DMS79 (cell line): ENCODE measurements around the gene PDIA5.

Source experiments
- DNase-seq: peaks from one replicate; lab custom pipeline; 2025; lab: John Stamatoyannopoulos, UW

PDIA5 gene

GRCh38 chr3:123066896-123067688 lies at the start of gene PDIA5:
Gene PDIA5 (plus strand): TSS chr3:123067025. CDS start chr3:123067165, 140 bp downstream.
- DNase-seq: peak; percentile 74

DNA sequence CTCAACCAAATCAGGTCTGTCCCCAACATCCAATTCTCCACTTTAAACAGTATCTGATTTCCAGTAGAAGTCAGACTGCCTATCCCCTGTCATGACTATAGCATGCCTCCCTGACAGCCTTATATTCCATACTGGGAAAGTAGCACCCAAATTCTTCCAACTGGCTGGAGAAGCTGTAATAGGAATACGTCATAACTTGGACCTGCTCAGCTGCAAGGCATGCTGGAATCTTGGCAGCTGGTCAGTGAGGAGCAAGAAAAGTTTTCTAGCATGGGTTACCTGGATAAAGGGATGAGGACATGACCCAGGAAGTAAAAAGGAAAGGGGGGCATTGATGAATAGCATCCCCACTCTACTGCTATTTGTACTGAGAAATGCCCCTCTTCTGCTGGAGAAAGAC lies 48.1 kb upstream of the PDIA5 start:
- DNase-seq: no peak

- no peak for DNase-seq
Measured at GRCh38 chr3:123019161-123019560, 47.7 kb upstream of the PDIA5 start.

GRCh38 chr3:123019591-123019990 lies 47.2 kb upstream of the PDIA5 start:
- no peak for DNase-seq

GRCh38 chr3:123020709-123021108 lies 46.1 kb upstream of the PDIA5 start:
- DNase-seq: no peak

DNA sequence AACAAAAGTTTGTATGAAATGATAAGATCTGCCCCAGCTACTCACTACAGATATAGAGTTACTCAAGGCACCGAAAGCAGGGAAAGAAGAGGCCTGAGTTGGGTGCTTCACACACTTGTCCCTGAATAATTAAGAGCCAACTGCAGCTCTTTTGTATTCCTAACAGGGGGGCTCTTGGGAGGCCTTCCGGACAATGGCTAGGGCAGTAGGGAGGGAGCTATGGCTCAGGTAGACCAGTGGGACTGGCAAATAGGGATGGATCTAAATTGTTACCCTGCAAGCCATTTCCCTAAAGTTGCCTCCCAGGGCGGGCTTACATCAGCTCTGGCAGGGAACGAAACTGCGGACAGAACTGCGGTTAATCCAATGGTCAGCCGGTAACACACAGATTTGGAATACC lies 45.4 kb upstream of the PDIA5 start:
- no peak for DNase-seq

- DNase-seq: peak; percentile 26
Measured at GRCh38 chr3:123021996-123022510, 44.8 kb upstream of the PDIA5 start.

DNA sequence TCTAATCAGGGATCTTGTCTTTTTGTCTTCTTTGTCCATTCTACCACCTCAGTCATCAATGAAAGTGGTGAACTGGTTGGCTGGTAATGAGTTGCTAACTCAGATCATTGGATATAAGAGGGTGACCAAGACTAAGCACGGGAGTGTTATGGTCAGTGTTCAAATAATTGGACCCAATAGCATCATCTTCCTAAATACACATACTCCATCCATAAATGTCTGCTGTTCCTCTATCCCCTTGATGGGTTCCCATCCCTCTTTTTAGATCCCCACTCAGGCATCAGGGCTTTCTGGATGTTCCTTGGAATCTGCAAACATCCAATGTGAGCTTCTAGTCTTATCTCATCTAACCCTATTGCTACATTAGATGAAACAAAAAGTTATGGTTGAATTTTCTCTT lies 42.8 kb upstream of the PDIA5 start:
- no peak for DNase-seq

DNA sequence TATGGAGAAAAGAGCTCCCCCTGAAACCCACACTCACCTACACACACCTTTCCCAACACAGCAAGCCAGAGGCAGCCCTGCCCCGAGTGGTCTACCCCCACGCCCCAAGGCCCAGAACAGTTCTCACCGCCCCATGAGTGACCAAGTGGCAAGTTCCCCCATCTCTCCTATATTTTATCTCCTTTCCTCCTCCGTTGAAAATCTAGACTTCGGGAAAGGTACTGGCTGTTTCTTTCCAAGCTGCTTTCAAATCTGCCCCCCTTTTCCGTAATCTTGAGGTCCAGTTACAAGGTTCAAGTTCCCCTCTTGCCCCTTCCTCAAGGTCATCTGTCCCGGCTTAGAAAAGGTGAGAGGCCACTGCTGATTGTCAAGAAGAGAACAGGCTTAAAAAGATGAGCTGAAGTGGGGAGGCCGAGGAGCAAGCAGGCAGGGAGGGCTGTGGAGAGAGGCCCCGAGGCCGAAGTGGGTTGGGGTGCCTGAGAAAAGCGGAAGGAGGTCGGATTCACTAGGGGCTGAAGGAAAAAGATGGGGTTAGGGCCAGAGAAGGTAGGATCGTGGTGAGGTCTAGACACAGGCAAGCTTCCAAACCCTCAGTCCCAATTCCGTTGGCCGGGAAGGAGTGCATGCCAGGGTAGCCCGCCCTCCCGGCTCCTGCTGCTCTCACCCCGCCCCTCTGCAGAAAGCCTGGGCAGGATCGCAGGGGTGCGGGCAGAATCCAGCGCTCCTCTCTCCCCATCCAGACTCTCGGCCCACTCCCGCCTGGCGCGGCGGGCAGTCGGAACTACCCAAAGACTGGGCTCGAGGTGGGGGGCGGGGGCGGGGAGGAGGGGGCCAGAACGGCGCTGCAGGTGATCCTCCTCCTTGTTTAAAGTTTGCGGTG lies 40.9 kb upstream of the PDIA5 start:
- DNase-seq: peak; percentile 48

- DNase-seq: no peak
Measured at GRCh38 chr3:123026565-123027291, 40.1 kb upstream of the PDIA5 start.

- DNase-seq: peak; percentile 38
Measured at GRCh38 chr3:123027292-123028232, 39.3 kb upstream of the PDIA5 start, which contains the start of gene SEMA5B. Gene SEMA5B (minus strand): TSS chr3:123027763. CDS start chr3:122961263, 66,500 bp downstream.

- DNase-seq: peak; percentile 84
Measured at GRCh38 chr3:123028233-123028828, 38.5 kb upstream of the PDIA5 start.

- DNase-seq: no peak
Measured at GRCh38 chr3:123031051-123031450, 35.8 kb upstream of the PDIA5 start.

DNA sequence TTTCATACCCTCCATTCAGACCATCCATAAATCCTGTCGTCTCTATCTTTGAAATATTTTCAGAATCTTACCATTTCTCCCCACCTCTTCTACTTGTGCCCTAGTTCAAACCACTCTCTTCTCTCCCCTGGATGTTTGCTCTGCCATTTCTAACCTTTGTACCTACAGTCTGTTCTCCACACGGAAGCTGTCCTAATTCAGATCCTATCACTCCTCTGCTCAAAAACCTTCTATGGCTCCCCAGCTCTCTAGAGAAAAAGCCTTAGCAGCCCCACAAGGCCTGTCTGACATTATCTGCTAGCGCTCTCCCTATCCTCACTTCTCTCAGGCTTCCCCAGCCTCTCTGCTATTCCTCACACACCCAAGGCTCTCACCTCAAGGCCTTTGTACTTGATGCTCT lies 34.8 kb upstream of the PDIA5 start:
- no peak for DNase-seq

- no peak for DNase-seq
Measured at GRCh38 chr3:123034120-123034519, 32.7 kb upstream of the PDIA5 start.

DNA sequence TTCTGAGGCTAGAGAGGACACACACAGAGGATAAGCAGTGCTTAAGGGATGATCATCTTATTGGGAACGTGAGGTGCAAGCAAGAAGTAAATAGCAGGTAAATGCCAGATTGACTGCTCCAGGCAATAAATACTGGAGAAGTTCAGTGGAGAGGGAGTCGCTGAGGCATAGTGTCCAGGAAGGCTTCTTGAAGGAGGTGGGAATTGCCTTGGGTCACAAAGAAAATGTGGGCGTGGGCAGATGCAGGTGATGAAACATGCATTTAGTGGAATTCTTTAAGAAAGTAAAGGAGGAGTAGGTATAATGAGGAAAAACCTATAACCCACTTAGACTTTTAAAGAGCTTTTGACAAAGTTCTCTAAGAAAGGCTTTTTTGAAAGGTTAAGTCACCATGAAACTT lies 31.8 kb upstream of the PDIA5 start:
- no peak for DNase-seq

DNA sequence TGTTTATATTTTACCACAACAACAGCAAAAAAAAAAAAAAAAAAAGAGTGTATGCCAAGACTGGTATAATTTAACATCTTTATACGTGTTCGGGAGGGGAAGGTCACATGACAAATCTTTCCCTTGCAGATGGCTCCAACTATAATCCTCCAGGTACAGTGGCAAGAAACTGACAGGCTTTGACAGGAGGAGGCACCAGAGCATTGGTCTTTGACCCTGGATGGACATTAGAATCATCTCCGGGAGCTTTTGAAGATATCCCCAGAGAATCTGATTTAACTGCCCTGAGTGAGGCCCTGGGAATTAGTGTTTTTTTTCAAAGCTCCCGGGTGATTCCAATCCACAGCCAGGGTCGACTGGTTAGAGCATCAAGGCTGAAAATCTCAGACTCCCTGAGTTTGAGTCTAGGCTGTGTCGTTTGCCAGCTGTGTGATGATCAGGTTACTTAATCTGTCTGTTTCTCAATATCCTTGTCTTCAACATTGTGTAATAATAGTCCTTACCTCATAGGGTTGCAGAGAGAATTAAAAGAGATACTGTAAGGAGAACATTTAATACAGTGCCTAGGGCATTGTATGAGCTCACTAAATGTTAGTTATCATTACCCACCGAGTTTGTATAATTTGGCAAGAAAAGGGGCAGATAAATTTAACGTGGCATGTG lies 30.3 kb upstream of the PDIA5 start:
- no peak for DNase-seq

DNA sequence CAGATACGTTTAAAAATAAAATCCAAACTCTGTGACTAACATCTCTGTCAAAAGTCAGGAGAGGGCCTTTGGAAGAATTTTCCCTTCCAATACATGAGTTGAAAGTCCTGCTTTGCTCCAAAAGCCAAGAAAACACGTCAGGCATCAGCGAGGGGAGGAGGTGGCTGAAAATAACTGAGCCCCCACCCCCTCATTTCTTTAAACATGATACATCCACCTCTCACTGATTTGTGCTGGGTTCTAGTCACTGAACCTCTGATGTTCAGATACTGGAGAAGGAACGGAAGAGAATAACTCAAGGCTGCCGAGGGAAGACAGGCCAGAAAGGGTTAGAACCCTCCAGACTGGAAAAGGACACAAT lies 29.8 kb upstream of the PDIA5 start:
- DNase-seq: no peak

GRCh38 chr3:123038751-123039150 lies 28.1 kb upstream of the PDIA5 start:
- DNase-seq: no peak

- peak; percentile 25 for DNase-seq
Measured at GRCh38 chr3:123039178-123039577, 27.6 kb upstream of the PDIA5 start.
